Glutamatergic neuron (in vitro differentiated cells): Measurements from ENCODE around the gene RALGAPB. TPM values are rescaled to one million over a fixed set of nuclear protein-coding genes. Genes with fewer than 3 reads are reported as not detected.
"Not testable (repeated sequence)": the region's sequence is repeated elsewhere in the genome, so short reads cannot be mapped to it uniquely, and the experiment has no call there.

ENCODE experiments used
- DNase-seq: peaks from one replicate; pipeline ENCODE4 v3.0.0; 2022
- H3K27ac Mint-ChIP-seq: one replicate; pipeline ENCODE4 v1.8.0; 2020; ENCODE audit warnings: mild to moderate bottlenecking, mixed read lengths, inconsistent platforms; ENCODE audit not compliant: unreplicated experiment
- H3K27me3 Mint-ChIP-seq: one replicate; pipeline ENCODE4 v1.8.0; 2020; ENCODE audit warnings: mild to moderate bottlenecking, moderate library complexity, mixed read lengths, inconsistent platforms; ENCODE audit not compliant: unreplicated experiment
- H3K36me3 Mint-ChIP-seq: one replicate; pipeline ENCODE4 v1.8.0; 2020; ENCODE audit warnings: mild to moderate bottlenecking, mixed read lengths, inconsistent platforms; ENCODE audit not compliant: unreplicated experiment
- H3K4me1 Mint-ChIP-seq: one replicate; pipeline ENCODE4 v1.8.0; 2020; ENCODE audit warnings: mild to moderate bottlenecking, low read depth, mixed read lengths, inconsistent platforms; ENCODE audit not compliant: unreplicated experiment
- H3K4me3 Mint-ChIP-seq: one replicate; pipeline ENCODE4 v1.8.0; 2020; ENCODE audit warnings: mild to moderate bottlenecking, mixed read lengths, inconsistent platforms; ENCODE audit not compliant: unreplicated experiment
- H3K9me3 Mint-ChIP-seq: one replicate; pipeline ENCODE4 v1.8.0; 2020; ENCODE audit warnings: mild to moderate bottlenecking, moderate library complexity, mixed read lengths, inconsistent platforms; ENCODE audit not compliant: unreplicated experiment
- total RNA-seq: library from RNA; stranded (reverse); fragmentation: NEBNext Ultra II Directional; extraction: Animal tissue kit (Norgen Biotek cat#: 25700); gene quantifications from one replicate; pipeline ENCODE4 v1.2.1, GENCODE V29; 2021; ENCODE audit not compliant: unreplicated experiment
- TF ChIP-seq, protein P1 (sequence below): fragments of 200-600 bp; sonication (generic); IDR thresholded peaks from one replicate; pipeline ENCODE4 v1.5.0; 2021; ENCODE audit not compliant: partially characterized antibody, unreplicated experiment

RALGAPB gene
- total RNA-seq, 1 donor from 2014 or later, result 54.6 TPM

DNA sequence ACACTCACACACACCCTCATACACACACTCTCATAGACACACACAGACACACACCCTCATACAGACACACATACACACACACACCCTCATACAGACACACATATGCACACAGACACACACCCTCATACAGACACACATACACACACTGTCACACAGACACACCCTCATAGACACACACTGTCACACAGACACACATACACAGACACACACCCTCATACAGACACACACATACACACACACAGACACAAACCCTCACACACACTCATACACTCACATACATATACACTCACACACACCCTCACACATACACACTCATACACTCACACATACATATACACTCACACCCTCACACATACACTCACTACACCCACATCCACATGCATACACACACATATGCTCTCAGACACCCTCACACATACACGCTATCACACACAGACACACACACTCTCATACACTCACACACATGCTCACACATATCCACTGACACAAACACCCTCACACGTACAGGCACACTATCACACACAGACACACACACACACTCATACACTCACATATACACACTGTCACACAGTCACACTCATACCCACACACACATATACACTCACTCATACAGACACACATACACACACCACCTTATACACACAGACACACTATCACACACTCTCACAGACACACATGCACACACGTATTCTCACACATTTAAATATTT, 117.5 kb downstream of the RALGAPB start:
- TF ChIP-seq, protein P1, sequence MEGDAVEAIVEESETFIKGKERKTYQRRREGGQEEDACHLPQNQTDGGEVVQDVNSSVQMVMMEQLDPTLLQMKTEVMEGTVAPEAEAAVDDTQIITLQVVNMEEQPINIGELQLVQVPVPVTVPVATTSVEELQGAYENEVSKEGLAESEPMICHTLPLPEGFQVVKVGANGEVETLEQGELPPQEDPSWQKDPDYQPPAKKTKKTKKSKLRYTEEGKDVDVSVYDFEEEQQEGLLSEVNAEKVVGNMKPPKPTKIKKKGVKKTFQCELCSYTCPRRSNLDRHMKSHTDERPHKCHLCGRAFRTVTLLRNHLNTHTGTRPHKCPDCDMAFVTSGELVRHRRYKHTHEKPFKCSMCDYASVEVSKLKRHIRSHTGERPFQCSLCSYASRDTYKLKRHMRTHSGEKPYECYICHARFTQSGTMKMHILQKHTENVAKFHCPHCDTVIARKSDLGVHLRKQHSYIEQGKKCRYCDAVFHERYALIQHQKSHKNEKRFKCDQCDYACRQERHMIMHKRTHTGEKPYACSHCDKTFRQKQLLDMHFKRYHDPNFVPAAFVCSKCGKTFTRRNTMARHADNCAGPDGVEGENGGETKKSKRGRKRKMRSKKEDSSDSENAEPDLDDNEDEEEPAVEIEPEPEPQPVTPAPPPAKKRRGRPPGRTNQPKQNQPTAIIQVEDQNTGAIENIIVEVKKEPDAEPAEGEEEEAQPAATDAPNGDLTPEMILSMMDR, result no peak
- Mint-ChIP-seq H3K4me3 (no peak overlapping the region), H3K27me3 (peaks cover 3% of the 10 kb centered on the region), H3K36me3 (no peaks in the 10 kb centered on the region), H3K4me1 (peaks cover 2% of the 10 kb centered on the region), H3K27ac (no peak overlapping the region), H3K9me3 (peaks cover under 1% of the 10 kb centered on the region)
- DNase-seq, result no peak

DNA sequence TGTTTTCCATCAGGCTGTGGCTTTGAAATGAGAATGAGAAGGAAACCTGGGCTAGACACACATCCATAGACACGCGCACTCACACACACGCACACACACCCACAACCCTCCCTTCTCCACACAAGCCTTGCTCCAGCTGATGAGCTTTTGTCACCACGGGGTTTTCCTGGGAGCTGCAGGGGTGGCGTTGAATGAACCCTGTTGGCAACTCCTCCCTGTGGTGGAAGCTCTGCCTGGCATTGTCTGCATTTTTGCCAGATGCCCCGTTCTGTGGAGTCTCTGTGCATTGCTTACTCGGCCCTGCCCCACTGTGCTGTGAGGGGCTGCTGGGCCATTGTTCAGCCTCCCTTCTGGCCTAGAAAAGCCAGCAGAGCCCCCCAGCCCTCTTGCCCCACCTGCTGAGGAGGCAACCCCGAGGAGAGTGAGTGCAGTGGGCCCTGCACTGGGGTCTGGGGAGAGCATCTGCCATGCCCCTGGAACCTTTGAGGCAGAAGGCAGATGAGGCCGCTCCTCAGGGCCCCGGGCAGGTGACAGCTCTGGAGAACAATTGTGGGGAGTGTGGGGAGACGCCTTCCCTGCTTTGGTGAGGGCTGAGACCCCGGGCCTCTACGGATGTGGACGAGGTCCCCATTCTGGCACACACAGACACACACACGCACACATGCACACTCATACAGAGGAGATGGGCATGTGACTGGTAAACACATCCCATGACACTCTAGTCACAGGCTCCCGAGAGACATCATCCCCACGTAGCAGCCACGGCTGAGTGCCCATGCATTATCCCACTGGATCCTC, 118.2 kb downstream of the RALGAPB start:
- peaks cover 3% of the 10 kb centered on the region for H3K27me3 Mint-ChIP-seq
- DNase-seq, result peak; percentile 32
- H3K4me1 Mint-ChIP-seq, result peaks cover 2% of the 10 kb centered on the region
- no peaks in the 10 kb centered on the region for H3K36me3 Mint-ChIP-seq
- TF ChIP-seq, protein P1, result no peak
- H3K27ac Mint-ChIP-seq, result no peak overlapping the region
- H3K9me3 Mint-ChIP-seq, result no peaks in the 10 kb centered on the region
- no peak overlapping the region for H3K4me3 Mint-ChIP-seq

DNA sequence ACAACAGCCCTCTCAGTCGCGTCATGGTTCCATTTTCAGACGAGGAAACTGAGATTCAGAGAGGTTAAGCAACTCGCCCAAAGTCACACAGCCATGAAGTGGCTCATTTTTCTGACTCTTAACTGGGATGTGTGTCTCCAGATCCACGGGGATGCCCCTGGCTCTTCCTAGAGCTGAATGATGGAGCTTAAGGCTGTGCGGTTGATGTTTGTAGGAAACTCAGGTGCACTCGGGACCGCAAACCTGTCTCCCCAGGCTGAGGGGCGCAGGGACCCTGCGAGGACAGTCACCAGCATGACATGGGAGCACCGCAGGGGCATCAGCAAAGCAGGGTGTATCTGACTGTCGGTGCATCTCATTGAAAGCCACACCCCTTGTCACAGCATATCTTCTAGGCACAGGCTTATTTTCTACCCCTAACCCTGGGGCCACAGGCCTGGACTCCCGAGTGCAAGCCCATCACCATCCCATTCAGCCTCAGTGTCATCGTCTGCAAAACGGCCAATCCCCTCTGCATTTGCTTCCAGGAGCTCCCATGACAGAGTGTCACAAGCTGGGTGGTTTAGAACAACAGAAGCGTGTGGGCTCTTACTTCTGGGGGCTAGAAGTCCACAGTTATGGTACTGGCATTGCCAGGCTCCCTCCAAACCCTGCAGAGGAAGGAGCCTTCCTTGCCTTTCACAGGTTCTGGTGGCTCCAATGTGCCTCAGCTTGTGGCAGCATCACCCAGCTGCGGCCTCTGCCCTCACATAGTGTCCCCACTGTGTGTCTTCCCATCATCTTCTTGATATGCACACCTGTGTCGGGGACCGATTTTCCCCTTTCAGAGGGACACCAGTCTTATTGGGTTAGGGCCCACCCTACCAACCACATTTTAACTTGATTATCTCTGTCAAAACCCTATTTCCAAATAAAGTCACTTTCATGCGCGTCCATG, 119.1 kb downstream of the RALGAPB start:
- DNase-seq, result no peak
- TF ChIP-seq, protein P1, result no peak
- Mint-ChIP-seq H3K4me3 (no peak overlapping the region), H3K27ac (no peak overlapping the region), H3K36me3 (no peaks in the 10 kb centered on the region), H3K27me3 (peaks cover 3% of the 10 kb centered on the region), H3K9me3 (no peaks in the 10 kb centered on the region), H3K4me1 (peaks cover 2% of the 10 kb centered on the region)

DNA sequence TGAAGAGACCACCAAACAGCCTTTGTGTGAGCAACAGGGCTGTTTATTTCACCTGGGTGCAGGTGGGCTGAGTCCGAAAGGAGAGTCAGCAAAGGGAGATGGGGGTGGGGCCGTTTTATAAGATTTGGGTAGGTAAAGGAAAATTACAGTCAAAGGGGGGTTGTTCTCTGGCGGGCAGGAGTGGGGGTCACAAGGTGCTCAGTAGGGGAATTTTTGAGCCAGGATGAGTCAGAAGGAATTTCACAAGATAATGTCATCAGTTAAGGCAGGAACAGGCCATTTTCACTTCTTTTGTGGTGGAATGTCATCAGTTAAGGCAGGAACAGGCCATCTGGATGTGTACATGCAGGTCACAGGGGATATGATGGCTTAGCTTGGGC, 119.8 kb downstream of the RALGAPB start:
- H3K4me1 Mint-ChIP-seq, H3K27ac Mint-ChIP-seq, H3K27me3 Mint-ChIP-seq, H3K9me3 Mint-ChIP-seq, H3K36me3 Mint-ChIP-seq, DNase-seq, H3K4me3 Mint-ChIP-seq: not testable (repeated sequence)

DNA sequence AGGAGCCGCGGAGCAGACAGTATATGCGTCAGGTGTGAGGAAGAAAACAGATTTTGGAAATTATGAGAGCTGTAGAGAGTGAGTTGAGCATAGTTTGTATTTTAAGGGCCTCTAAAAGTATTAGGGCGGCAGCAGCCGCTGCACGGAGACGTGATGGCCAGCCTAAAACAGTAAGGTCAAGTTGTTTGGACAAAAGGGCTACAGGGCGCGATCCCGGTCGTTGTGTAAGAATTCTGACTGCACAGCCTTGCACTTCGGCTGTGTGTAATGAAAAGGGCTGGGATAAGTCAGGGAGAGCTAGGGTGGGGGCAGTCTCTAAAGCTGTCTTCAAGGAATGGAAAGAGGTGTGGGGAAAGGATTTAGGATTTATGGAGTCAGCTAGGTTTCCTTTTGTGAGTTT, 121.6 kb downstream of the RALGAPB start:
- not testable (repeated sequence) for DNase-seq, H3K4me3 Mint-ChIP-seq, H3K27ac Mint-ChIP-seq, H3K4me1 Mint-ChIP-seq, H3K27me3 Mint-ChIP-seq, H3K9me3 Mint-ChIP-seq
- peaks cover 10% of the 10 kb centered on the region for H3K36me3 Mint-ChIP-seq

DNA sequence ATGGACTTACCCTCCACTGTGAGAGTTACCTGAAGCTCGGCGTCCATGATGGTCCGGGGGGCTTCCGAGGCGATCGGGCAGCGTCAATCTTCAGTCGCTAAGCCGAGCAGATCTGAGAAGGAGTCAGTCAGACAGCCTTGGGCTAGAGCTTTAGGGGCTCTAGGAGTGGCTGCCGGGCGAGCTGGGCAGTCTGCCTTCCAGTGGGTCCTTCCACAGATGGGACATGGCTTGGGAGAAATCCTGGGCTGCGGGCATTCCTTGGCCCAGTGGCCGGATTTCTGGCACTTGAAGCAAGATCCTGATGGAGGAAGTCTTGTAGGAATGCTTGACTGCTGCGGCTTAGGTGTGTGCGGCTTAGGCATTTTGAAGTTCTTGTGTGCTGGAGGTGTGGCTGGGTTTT, 123.2 kb downstream of the RALGAPB start:
- not testable (repeated sequence) for H3K4me1 Mint-ChIP-seq, H3K27ac Mint-ChIP-seq, H3K4me3 Mint-ChIP-seq, H3K9me3 Mint-ChIP-seq, H3K27me3 Mint-ChIP-seq, DNase-seq
- peaks cover 10% of the 10 kb centered on the region for H3K36me3 Mint-ChIP-seq
